Stimulated activated CD4-positive, alpha-beta T cell treated with anti-CD3 and anti-CD28 coated beads, TNF-alpha, amount 100 ng/mL, for 24 hours (primary cell): Measurements from ENCODE around the gene ROR1.
"Not testable (repeated sequence)": the region's sequence is repeated elsewhere in the genome, so short reads cannot be mapped to it uniquely, and the experiment has no call there.

ENCODE experiments used
- DNase-seq, 3 experiments: peaks; one replicate each; pipeline ENCODE4 v3.0.0-alpha.2; 2020; ENCODE audit warnings: low read depth in 3 of 3

The ROR1 gene

GRCh38 chr1:63758791-63759190 lies 15.0 kb upstream of the ROR1 start:
- DNase-seq = no peak

- no peak for DNase-seq
Observed at GRCh38 chr1:63759778-63760177, 14.0 kb upstream of the ROR1 start.

- no peak for DNase-seq
Observed at GRCh38 chr1:63770381-63770780, 3.4 kb upstream of the ROR1 start.

DNA sequence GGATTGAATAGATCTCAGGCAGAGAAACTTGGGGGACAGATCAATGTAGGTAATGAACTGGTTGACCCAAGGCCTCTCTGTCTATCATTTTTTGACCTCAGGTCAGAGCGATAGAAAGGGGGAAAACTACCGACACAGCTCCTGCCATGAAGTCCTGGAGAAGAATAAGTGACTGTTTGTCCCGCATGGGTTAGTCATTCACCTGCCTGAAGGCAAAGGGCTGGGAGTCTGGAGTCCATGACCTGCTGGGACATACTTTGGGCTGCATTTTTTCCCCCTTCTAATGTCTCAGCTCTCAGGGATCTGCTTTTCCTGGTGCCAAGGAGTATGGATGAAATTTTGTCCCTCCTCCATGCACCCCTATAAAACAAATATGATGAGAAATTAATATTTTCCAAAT lies 1.6 kb upstream of the ROR1 start:
- DNase-seq = no peak

GRCh38 chr1:63772876-63773275 lies 941 bp upstream of the ROR1 start:
- no peak for DNase-seq

DNA sequence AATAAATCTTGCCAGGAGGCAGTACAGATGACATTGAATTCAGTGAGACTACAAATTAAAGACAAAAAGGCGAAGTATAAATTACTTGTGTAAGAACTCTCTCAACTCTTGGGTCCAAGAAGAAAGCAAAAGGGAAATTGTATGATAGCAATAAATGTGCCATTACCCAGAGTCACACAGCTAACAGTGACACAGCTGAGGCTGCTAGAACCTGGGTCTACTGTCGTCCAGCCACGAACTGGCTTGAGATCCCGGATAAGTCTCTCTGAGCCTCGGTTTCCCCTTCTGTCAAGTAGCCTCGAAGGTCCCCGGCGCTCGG lies 362 bp upstream of the ROR1 start:
- no peak for DNase-seq

DNA sequence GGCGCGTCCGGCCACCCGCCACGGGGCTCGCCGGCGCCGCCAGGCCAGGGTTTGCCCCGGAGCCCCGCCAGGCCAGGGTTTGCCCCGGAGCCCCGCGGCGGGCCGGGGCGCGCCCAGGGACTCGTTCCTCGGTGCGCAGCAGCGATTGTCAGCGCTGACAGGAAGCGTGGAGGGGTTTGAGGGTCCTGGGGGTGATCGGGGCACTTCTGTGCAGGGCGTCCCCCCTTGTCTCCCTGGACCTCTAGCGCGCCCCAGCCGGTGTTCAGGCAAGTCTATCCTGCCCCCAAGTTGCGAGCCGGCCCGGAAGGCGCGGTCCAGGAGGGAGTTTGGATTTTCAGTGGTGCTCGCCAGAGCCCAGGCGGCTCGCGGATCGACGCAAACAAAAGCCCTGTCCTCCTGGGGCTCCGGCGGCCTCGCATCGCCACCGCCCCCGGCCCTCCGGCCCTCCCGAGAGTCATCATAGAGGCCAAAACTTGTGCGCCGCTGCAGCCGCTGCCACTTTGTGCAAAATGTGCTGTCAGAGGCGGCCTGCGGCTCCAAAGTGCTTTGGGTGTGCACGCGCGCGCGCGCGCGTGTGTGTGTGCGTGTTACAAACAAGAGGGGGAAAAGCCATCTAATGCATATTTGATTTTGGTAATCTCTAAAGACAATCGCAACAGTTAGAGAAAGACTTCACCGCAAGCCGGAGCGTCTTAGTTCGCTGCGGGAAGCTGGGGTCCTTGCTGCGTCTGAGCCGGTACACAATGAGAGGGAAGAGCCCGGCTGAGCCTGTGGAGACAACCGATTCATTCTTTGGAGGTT lies 1.0 kb downstream of the ROR1 start:
- no peak for DNase-seq

DNA sequence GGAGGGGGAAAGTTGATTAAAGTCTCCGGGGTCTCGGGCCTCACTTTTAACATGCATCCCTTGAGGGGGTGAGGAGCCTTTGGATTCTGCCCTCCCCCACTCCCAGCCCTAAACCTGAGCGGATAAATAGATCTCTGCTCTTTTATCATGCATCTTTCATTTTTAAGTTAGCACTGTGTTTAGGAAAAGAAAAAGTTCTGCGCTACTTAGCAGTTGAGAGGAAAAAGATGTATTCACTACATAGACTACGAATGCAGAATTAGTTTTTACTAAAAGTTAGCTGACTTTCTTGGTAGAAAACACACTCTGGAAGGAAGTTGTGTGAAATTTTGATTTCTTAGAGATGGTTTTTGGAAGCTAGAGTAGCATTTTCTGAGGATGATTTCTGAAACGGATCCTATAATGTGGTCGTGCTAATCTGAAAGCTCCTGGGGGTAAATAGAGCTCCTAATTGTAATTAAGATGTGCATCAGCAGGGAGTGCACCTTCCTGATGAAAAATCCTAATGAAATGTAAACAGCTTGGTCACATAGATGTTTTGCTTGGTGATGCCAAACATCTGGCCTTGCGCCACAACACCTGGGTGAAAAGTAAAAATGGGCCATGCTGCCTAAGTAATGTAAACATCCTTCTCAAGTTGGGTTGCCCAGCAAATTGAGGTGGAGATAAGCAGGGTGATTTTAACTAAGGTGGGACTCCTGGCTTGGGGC lies 1.8 kb downstream of the ROR1 start:
- no peak for DNase-seq

DNA sequence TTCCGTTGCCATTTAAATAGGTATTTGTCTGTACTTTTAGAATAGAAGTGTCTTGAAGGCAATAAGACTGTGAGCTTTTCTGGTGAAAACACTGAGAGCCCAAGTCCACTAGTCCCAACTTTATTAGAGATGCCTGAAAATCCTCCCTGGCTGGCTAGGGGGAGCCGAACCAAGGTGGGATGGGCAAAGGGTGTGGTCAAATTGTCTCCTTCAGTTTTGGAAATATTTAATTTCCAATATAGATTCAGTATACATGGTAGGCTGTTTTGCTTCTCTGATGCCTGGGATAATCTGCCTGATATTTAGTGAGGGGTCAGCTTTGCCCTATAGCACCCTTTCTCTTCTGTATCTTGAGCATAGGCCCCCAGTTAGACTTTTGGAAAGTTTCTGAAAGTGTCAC lies 3.5 kb downstream of the ROR1 start:
- DNase-seq = no peak

- no peak for DNase-seq
Observed at GRCh38 chr1:63777965-63778880, 4.4 kb downstream of the ROR1 start.

GRCh38 chr1:63779338-63780211 lies 5.8 kb downstream of the ROR1 start:
- DNase-seq = no peak

- DNase-seq = no peak
Observed at GRCh38 chr1:63780565-63780964, 6.7 kb downstream of the ROR1 start.

DNA sequence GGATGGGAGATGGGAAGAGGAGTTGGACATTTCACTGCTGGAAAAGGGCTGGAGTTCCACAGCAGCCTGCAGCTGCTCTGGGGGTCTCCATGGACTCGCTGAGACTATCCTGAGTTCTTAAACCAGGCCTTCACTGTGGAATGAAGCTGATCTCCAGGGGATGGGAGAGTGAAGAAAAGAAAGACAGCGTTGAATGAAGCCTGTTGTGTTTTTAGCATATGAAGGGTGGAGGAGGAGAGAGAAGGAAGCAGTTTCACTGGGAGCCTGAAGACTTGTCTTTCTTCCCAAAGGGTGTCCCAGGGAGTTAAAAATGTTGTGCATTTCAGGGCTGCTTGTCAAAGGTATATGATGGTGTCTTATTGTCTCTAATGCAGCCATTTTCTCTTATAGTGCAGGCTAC lies 9.2 kb downstream of the ROR1 start:
- DNase-seq = no peak

GRCh38 chr1:63784083-63784482 lies 10.3 kb downstream of the ROR1 start:
- DNase-seq = no peak

DNA sequence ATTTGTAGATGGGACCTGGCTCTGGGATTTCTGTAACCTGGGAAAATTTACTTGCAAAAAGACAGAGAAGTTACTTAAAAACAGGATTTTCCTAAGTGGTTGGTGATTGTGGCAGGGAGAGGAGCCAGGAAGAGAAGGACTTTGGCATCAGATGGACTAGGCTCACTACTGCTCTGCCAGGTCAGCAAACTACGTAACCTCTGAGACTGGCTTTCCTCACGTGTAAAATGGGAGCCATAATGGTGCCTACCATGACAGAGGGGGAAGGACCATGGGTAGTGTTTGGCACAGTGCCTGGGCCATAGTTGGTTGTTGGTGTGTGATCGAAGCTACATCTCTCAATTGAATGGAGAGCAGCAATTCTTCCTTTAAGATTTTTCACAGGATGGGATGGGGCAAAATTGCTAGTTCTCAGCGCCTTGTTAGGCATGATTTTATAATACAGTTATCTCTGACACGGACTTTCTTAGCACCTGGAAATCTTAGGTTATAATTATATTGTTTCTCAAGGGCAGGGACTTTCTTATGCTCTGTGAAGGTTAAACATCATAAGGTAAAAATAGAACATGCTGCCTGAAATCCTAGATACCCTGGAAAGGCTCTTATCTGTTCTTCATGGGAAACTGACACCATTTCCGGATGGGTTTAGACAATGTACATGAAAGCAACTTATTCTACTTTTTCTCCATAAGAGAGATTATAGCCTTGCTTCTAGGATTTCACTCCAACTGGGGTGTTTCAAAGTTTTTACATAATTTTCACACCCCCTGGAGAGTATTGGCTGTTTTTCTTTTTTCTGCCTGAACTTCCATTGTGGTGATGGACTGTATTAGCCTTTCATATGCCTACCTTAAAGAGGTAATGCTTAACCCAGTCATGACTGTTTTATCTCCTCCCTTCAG lies 10.9 kb downstream of the ROR1 start:
- no peak for DNase-seq

DNA sequence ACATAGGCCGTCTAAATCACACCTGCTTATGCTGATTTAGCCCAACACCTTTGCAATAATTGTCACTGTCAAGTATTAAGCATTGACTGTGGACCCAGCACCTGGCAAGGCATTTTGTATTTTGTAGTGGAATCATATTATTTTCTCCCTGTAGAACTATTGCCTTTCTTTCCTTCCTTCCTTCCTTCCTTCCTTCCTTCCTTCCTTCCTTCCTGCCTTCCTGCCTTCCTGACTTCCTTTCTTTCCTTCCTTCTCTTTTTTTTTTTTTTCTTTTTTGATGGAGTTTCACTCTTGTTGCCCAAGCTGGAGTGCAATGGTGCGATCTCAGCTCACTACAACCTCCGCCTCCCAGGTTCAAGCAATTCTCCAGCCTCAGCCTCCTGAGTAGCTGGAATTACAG lies 13.5 kb downstream of the ROR1 start:
- not testable (repeated sequence) for DNase-seq

- no peak for DNase-seq
Observed at GRCh38 chr1:63787875-63788274, 14.1 kb downstream of the ROR1 start.

- DNase-seq = no peak
Observed at GRCh38 chr1:63789856-63790605, 16.2 kb downstream of the ROR1 start.

DNA sequence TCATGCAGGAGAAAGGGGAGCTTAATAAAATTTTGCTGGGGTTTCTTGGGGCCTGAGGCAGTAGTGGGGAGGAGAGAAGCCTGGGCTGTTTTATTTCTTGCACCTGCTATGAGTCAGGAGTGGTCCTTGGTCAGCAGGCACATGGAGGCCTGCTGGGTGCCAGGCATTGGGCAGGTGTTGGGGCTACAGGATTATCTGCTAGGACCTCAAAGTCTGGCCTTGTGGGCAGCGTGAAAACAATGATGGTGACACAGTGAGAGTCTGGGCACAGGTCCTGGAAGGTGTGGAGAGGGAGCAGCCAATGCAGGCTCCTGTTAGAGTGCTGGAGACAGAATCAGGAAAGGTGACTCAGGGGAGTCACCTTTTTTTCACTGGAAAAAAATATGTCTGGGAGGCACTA lies 17.2 kb downstream of the ROR1 start:
- DNase-seq = no peak

DNA sequence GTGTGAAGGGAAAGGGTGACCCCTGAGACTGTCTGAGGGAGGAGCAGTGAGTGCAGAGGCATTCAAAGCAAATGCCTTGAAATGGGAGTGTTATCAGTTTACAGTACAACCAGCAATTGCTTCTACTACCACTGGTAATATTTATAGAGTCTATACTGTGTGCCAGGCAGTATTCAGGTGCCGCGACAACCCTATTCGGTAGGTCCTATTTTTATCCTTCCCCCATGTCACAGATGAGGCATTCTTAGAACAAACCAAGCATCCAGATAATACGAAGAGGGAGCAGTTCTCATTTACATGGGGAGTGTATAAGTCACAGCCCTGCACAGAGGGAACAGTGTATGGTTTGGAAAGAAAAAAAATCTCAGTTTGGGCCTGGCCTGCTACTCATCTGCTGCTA lies 18.3 kb downstream of the ROR1 start:
- no peak for DNase-seq
